ENCODE measurements around the gene RFX1. TPM values are rescaled to one million over a fixed set of nuclear protein-coding genes. Genes with fewer than 3 reads are reported as not detected.
"Not testable (repeated sequence)": the region's sequence is repeated elsewhere in the genome, so short reads cannot be mapped to it uniquely, and the experiment has no call there.

RFX1 gene
- total and polyA plus RNA-seq, 4 donors = 1.8 to 5.6 (median 3.5) TPM

GRCh38 chr19:13975870-13976269 is 30.2 kb downstream of the RFX1 start:
- Histone ChIP-seq H3K27ac (ENCODE audit: low read depth in 1 of 2, low read length in 2 of 2) (no peak overlapping the region), H3K9ac (ENCODE audit: low read depth in 1 of 2, low read length in 2 of 2) (no peak overlapping the region), H3K4me1 (ENCODE audit: control insufficient read depth in 4 of 4, insufficient read depth in 4 of 4, low read length in 3 of 4) (no peaks in the 10 kb centered on the region), H3K4me3 (ENCODE audit: low read depth in 1 of 3, low read length in 3 of 3) (no peak overlapping the region), H3K9me3 (ENCODE audit: control insufficient read depth in 4 of 4, low read length in 3 of 4) (no peaks in the 10 kb centered on the region), H3K36me3 (ENCODE audit: control insufficient read depth in 4 of 4, insufficient read depth in 3 of 4, low read depth in 1 of 4, low read length in 3 of 4) (peaks cover 5 to 50% (median 18%) of the 10 kb centered on the region in 4 donors), H3K27me3 (ENCODE audit: control insufficient read depth in 4 of 4, insufficient read depth in 4 of 4, low read length in 3 of 4) (no peaks in the 10 kb centered on the region)
- no peak for DNase-seq (ENCODE audit: low spot score)
- 93% methylated on average over 11 of the region's 11 CpGs for WGBS
- no peak for TF ChIP-seq ATF3 (IDR thresholded peaks at IDR 0.05)
- no peak for TF ChIP-seq REST (IDR thresholded peaks at IDR 0.05)
- TF ChIP-seq ZBTB33 (IDR thresholded peaks at IDR 0.05) = no peak
- no peak for TF ChIP-seq RXRA (IDR thresholded peaks at IDR 0.05)
- TF ChIP-seq GABPA (IDR thresholded peaks at IDR 0.05 in 1 of 2, conservative IDR thresholded peaks at IDR 0.05 in 1 of 2) = no peak
- no peak for TF ChIP-seq YY1 (IDR thresholded peaks at IDR 0.05)
- TF ChIP-seq SP1 (IDR thresholded peaks at IDR 0.05) = no peak
- TF ChIP-seq CTCF (IDR thresholded peaks at IDR 0.05; ENCODE audit: low read depth, low read length, missing input control) = no peak
- TF ChIP-seq FOXA1 (IDR thresholded peaks at IDR 0.05) = no peak
- no peak for TF ChIP-seq TAF1 (conservative IDR thresholded peaks at IDR 0.05)
- no peak for TF ChIP-seq HNF4A (conservative IDR thresholded peaks at IDR 0.05)
- no peak for TF ChIP-seq EGR1 (IDR thresholded peaks at IDR 0.05; ENCODE audit: low read depth in 2 of 2)
- TF ChIP-seq RAD21 (IDR thresholded peaks at IDR 0.05) = no peak
- TF ChIP-seq MAX (IDR thresholded peaks at IDR 0.05) = no peak
- no peak for TF ChIP-seq HNF4G (IDR thresholded peaks at IDR 0.05)
- no peak for TF ChIP-seq FOXA2 (IDR thresholded peaks at IDR 0.05)
- TF ChIP-seq JUND (IDR thresholded peaks at IDR 0.05) = no peak

- H3K27ac ChIP-seq (ENCODE audit: low read depth in 1 of 2, low read length in 2 of 2) = no peak overlapping the region
- TF ChIP-seq RXRA (IDR thresholded peaks at IDR 0.05) (no peak), NR2F2 (IDR thresholded peaks at IDR 0.05) (no peak), EGR1 (IDR thresholded peaks at IDR 0.05; ENCODE audit: low read depth in 2 of 2) (no peak), MAX (IDR thresholded peaks at IDR 0.05) (no peak), SP1 (IDR thresholded peaks at IDR 0.05) (no peak), REST (IDR thresholded peaks at IDR 0.05) (no peak), FOXA2 (IDR thresholded peaks at IDR 0.05) (no peak)
- H3K9ac ChIP-seq (ENCODE audit: low read depth in 1 of 2, low read length in 2 of 2) = no peak overlapping the region
- no peak for DNase-seq (ENCODE audit: low spot score)
- no peak overlapping the region for H3K4me3 ChIP-seq (ENCODE audit: low read depth in 1 of 3, low read length in 3 of 3)
- H3K27me3 ChIP-seq (ENCODE audit: control insufficient read depth in 4 of 4, insufficient read depth in 4 of 4, low read length in 3 of 4) = no peaks in the 10 kb centered on the region
- H3K36me3 ChIP-seq (ENCODE audit: control insufficient read depth in 4 of 4, insufficient read depth in 3 of 4, low read depth in 1 of 4, low read length in 3 of 4) = peaks cover 9 to 50% (median 22%) of the 10 kb centered on the region in 4 donors
- H3K4me1 ChIP-seq (ENCODE audit: control insufficient read depth in 4 of 4, insufficient read depth in 4 of 4, low read length in 3 of 4) = no peaks in the 10 kb centered on the region
- 85% methylated on average over 12 of the region's 12 CpGs for WGBS
- no peaks in the 10 kb centered on the region for H3K9me3 ChIP-seq (ENCODE audit: control insufficient read depth in 4 of 4, low read length in 3 of 4)
These were observed 32.0 kb downstream of the RFX1 start for GRCh38 chr19:13974073-13974472.

- not testable (repeated sequence) for H3K9ac ChIP-seq (ENCODE audit: low read depth in 1 of 2, low read length in 2 of 2); DNase-seq (ENCODE audit: low spot score)
- peaks cover 12 to 55% (median 24%) of the 10 kb centered on the region in 4 donors for H3K36me3 ChIP-seq (ENCODE audit: control insufficient read depth in 4 of 4, insufficient read depth in 3 of 4, low read depth in 1 of 4, low read length in 3 of 4)
These were observed 32.6 kb downstream of the RFX1 start for GRCh38 chr19:13973479-13973878.

More at GRCh38 chr19:13973479-13973878, 32.6 kb downstream of the RFX1 start:
- WGBS = 98% methylated on average over 3 of the region's 3 CpGs
- not testable (repeated sequence) for H3K9me3 ChIP-seq (ENCODE audit: control insufficient read depth in 4 of 4, low read length in 3 of 4); H3K27ac ChIP-seq (ENCODE audit: low read depth in 1 of 2, low read length in 2 of 2); H3K4me3 ChIP-seq (ENCODE audit: low read depth in 1 of 3, low read length in 3 of 3); H3K4me1 ChIP-seq (ENCODE audit: control insufficient read depth in 4 of 4, insufficient read depth in 4 of 4, low read length in 3 of 4); H3K27me3 ChIP-seq (ENCODE audit: control insufficient read depth in 4 of 4, insufficient read depth in 4 of 4, low read length in 3 of 4)

All from liver (tissue), 9 donors.